Retinal pigment epithelial cell (primary cell): ENCODE measurements around the gene SEPSECS.

ENCODE experiments used
- DNase-seq: peaks from one replicate; pipeline ENCODE4 v3.0.0-alpha.2; 2010; ENCODE audit warnings: low read depth
- H3K4me3 ChIP-seq: 2 replicates; pipeline ENCODE4 v1.5.1; 2011; ENCODE audit warnings: mild to moderate bottlenecking, low read length, control low read depth, moderate library complexity
- TF ChIP-seq, protein P1 (sequence below): conservative IDR thresholded peaks from 2 replicates; pipeline ENCODE4 v1.5.1; 2011; ENCODE audit warnings: low read depth, low read length, control low read depth, inconsistent platforms

SEPSECS gene

GRCh38 chr4:25110527-25111329 lies 49.5 kb downstream of the SEPSECS start:
- TF ChIP-seq, protein P1, sequence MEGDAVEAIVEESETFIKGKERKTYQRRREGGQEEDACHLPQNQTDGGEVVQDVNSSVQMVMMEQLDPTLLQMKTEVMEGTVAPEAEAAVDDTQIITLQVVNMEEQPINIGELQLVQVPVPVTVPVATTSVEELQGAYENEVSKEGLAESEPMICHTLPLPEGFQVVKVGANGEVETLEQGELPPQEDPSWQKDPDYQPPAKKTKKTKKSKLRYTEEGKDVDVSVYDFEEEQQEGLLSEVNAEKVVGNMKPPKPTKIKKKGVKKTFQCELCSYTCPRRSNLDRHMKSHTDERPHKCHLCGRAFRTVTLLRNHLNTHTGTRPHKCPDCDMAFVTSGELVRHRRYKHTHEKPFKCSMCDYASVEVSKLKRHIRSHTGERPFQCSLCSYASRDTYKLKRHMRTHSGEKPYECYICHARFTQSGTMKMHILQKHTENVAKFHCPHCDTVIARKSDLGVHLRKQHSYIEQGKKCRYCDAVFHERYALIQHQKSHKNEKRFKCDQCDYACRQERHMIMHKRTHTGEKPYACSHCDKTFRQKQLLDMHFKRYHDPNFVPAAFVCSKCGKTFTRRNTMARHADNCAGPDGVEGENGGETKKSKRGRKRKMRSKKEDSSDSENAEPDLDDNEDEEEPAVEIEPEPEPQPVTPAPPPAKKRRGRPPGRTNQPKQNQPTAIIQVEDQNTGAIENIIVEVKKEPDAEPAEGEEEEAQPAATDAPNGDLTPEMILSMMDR, result no peak

DNA sequence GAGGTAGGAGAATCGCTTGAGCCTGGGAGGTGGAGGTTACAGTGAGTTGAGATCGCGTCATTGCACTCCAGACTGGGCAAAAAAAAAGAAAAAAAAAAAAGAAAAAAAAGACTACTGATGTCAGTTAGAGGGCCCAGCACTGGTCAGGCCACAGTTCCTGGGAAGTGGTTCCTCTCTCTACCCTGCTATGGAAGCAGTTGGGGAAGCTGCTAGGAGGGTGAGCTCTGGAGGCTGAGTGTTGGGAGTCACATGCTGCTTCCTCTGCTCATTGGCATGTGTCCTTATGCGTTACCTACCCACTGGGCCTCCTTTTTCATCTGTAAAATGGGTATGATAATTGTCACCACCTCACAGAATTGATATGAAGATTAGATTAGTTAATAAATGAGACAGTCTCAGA lies 50.7 kb downstream of the SEPSECS start:
- DNase-seq, result no peak
- H3K4me3 ChIP-seq, result no peak overlapping the region
- TF ChIP-seq, protein P1, result no peak

More at GRCh38 chr4:25110527-25111329, 49.5 kb downstream of the SEPSECS start:
- no peak overlapping the region for H3K4me3 ChIP-seq
- DNase-seq, result no peak

DNA sequence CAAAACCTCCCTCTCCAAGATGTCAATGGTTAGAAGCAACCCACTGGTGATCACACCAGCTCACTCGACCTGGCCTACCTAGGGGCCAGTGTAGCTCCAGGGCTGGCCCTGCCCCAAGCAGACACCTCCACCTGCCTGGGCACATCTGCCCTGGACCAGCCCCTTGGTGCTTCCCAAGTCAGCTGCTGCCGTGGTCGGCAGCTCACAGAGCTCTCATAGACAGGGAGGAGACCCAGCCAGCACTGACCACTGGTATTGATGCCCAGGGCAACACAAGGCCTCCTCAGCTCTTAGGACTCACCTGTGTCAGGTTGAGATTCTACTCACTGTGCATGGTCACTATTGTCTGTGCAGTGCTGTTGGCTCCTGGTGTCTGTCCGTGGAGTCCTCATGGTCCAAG lies 51.7 kb downstream of the SEPSECS start:
- H3K4me3 ChIP-seq, result no peak overlapping the region
- no peak for DNase-seq
- TF ChIP-seq, protein P1, result no peak

GRCh38 chr4:25107827-25108516 lies 52.3 kb downstream of the SEPSECS start:
- no peak for DNase-seq

GRCh38 chr4:25106363-25107151 lies 53.7 kb downstream of the SEPSECS start:
- DNase-seq, result no peak
- H3K4me3 ChIP-seq, result no peak overlapping the region
- TF ChIP-seq, protein P1, result no peak

More at GRCh38 chr4:25107827-25108516, 52.3 kb downstream of the SEPSECS start:
- H3K4me3 ChIP-seq, result no peak overlapping the region
- TF ChIP-seq, protein P1, result no peak

GRCh38 chr4:25104591-25104990 lies 55.7 kb downstream of the SEPSECS start:
- no peak overlapping the region for H3K4me3 ChIP-seq
- TF ChIP-seq, protein P1, result no peak
- DNase-seq, result no peak
